ENCODE data around the gene ZNF513. TPM values are rescaled to one million over a fixed set of nuclear protein-coding genes. Genes with fewer than 3 reads are reported as not detected.
"Not testable (repeated sequence)": the region's sequence is repeated elsewhere in the genome, so short reads cannot be mapped to it uniquely, and the experiment has no call there.

The ZNF513 gene, protein sequence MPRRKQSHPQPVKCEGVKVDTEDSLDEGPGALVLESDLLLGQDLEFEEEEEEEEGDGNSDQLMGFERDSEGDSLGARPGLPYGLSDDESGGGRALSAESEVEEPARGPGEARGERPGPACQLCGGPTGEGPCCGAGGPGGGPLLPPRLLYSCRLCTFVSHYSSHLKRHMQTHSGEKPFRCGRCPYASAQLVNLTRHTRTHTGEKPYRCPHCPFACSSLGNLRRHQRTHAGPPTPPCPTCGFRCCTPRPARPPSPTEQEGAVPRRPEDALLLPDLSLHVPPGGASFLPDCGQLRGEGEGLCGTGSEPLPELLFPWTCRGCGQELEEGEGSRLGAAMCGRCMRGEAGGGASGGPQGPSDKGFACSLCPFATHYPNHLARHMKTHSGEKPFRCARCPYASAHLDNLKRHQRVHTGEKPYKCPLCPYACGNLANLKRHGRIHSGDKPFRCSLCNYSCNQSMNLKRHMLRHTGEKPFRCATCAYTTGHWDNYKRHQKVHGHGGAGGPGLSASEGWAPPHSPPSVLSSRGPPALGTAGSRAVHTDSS
- 10 to 100 TPM in 3 of 4 donors, 1 to 10 TPM in 1; 6.4 to 15.6 (median 12.8) TPM for total RNA-seq

- Histone ChIP-seq H3K4me1 (peaks cover 15 to 44% (median 19%) of the 10 kb centered on the region in 3 donors), H3K27ac (peak within 1 kb of the TSS; percentile 86 to 98 (median 94)), H3K36me3 (peaks cover 42 to 76% (median 42%) of the 10 kb centered on the region in 3 donors), H3K9me3 (no peaks in the 10 kb centered on the region), H3K4me3 (peak within 1 kb of the TSS; percentile 66 to 91 (median 89)), H3K27me3 (no peaks in the 10 kb centered on the region)
- WGBS, 2 donors, result 24 to 39% methylated on average over 21 to 24 of the region's 67 CpGs
- TF ChIP-seq, protein P1, sequence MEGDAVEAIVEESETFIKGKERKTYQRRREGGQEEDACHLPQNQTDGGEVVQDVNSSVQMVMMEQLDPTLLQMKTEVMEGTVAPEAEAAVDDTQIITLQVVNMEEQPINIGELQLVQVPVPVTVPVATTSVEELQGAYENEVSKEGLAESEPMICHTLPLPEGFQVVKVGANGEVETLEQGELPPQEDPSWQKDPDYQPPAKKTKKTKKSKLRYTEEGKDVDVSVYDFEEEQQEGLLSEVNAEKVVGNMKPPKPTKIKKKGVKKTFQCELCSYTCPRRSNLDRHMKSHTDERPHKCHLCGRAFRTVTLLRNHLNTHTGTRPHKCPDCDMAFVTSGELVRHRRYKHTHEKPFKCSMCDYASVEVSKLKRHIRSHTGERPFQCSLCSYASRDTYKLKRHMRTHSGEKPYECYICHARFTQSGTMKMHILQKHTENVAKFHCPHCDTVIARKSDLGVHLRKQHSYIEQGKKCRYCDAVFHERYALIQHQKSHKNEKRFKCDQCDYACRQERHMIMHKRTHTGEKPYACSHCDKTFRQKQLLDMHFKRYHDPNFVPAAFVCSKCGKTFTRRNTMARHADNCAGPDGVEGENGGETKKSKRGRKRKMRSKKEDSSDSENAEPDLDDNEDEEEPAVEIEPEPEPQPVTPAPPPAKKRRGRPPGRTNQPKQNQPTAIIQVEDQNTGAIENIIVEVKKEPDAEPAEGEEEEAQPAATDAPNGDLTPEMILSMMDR (IDR thresholded peaks at IDR 0.05), result peak in 2 of 6 experiments; percentile 15 to 19
- TF ChIP-seq POLR2A (IDR thresholded peaks at IDR 0.05), result peak in 3 of 4 donors; percentile 32 to 54 (median 51)
- DNase-seq, result peak; percentile 79
- intact Hi-C loops (cut with DNase I), result no loop called here
Measured at GRCh38 chr2:27380626-27381545, at the start of gene ZNF513. ZNF513 (minus strand) TSS chr2:27380734; CDS start chr2:27380526, 208 bp downstream.

- Histone ChIP-seq H3K4me1 (peaks cover 11 to 45% (median 27%) of the 10 kb centered on the region in 3 donors), H3K27me3 (no peaks in the 10 kb centered on the region), H3K36me3 (peaks cover 5 to 23% (median 9%) of the 10 kb centered on the region in 3 donors), H3K9me3 (no peaks in the 10 kb centered on the region), H3K4me3 (peak overlapping the region; percentile 85 to 100 (median 96)), H3K27ac (peak overlapping the region; percentile 99 to 100 (median 100))
- 0% methylated on average over 1 to 7 of the region's 51 CpGs for WGBS, 2 donors
- TF ChIP-seq, protein P1 (IDR thresholded peaks at IDR 0.05), result no peak
- TF ChIP-seq POLR2A (IDR thresholded peaks at IDR 0.05), result peak in 1 of 4 donors; percentile 2
- peak; percentile 12 for DNase-seq
- intact Hi-C loops (cut with DNase I), result no loop called here
Measured at GRCh38 chr2:27428978-27429541, 48.5 kb upstream of the ZNF513 start.

DNA sequence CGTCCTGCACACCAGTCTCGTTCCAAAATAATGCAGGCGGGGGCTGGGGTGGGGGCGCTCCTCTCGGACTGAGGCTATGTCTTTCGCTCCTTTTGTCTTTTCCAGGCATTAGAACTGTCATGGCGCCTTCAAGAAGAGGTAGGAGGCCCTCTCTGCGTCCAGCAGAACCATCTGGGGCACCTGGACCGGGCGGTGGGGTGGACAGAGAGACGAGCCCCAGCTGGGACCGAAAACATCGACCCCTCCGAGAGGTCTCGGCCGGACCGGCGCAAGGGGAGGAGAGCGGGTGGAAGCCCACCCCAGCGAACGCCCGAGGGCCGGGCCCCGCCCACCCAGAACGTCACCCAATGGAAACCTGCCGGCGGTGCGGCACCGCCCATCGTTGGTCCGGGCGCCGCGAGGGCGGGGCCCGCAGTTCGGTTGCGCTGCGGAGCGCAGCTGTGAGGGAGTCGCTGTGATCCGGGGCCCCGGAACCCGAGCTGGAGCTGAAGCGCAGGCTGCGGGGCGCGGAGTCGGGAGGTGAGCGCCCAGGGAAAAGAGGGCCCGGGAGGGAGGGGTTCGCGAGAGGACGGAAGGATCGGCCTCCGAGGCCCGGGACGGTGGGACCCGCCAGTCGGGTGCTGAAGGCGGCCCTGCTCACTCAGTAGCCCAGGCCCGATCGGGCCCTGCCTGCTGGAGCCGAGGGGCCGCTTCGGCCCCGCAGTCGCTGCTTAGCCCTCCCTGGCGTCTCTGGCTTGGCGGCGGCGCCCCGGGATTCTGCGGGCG lies 47.9 kb upstream of the ZNF513 start, which contains the start of gene NRBP1:
TSS of gene NRBP1 (plus strand) at position 419 of the 765 bp plus-strand sequence. CDS start 4,643 bp downstream, outside the sequence.
- Histone ChIP-seq H3K27me3 (no peaks in the 10 kb centered on the region), H3K4me1 (peaks cover 11 to 45% (median 27%) of the 10 kb centered on the region in 3 donors), H3K4me3 (peak within 1 kb of the TSS; percentile 85 to 100 (median 96)), H3K9me3 (no peaks in the 10 kb centered on the region), H3K27ac (peak within 1 kb of the TSS; percentile 99 to 100 (median 100)), H3K36me3 (peaks cover under 1 to 16% (median 4%) of the 10 kb centered on the region in 3 donors)
- peak; percentile 37 for DNase-seq
- peak in 3 of 4 donors; percentile 74 to 96 (median 92) for TF ChIP-seq POLR2A (IDR thresholded peaks at IDR 0.05)
- TF ChIP-seq, protein P1 (IDR thresholded peaks at IDR 0.05), result peak in 1 of 6 experiments; percentile 7
- intact Hi-C loops (cut with DNase I), result no loop called here
- 0% methylated on average over 4 to 20 of the region's 75 CpGs for WGBS, 2 donors

- peak overlapping the region; percentile 85 to 100 (median 96) for H3K4me3 ChIP-seq
- peak overlapping the region; percentile 99 to 100 (median 100) for H3K27ac ChIP-seq
- intact Hi-C loops (cut with DNase I), result no loop called here
- H3K27me3 ChIP-seq, result no peaks in the 10 kb centered on the region
- H3K4me1 ChIP-seq, result peaks cover 11 to 45% (median 27%) of the 10 kb centered on the region in 3 donors
- DNase-seq, result no peak
- TF ChIP-seq POLR2A (IDR thresholded peaks at IDR 0.05), result no peak
- TF ChIP-seq, protein P1 (IDR thresholded peaks at IDR 0.05), result no peak
- H3K36me3 ChIP-seq, result peaks cover 0 to 11% (median 0%) of the 10 kb centered on the region in 3 donors
- WGBS, 2 donors, result 19 to 21% methylated on average over 7 of the region's 7 CpGs
- H3K9me3 ChIP-seq, result no peaks in the 10 kb centered on the region
Measured at GRCh38 chr2:27427863-27428212, 47.3 kb upstream of the ZNF513 start.

DNA sequence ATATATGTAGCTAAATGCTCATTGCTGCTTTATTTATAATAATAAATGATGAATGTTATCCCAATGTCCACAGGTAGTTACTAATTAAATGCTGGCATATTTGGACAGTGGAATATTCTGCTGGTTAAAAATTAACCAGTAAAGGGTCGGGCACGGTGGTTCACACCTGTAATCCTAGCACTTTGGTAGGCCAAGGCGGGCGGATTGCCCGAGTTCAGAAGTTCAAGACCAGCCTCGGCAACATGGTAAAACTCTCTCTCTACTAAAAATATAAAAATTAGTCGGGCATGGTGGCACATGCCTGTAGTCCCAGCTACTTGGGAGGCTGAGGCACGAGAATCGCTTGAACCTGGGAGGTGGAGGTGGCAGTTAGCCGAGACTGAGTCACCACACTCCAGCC lies 44.5 kb upstream of the ZNF513 start:
- H3K36me3 ChIP-seq; H3K9me3 ChIP-seq; H3K27ac ChIP-seq; intact Hi-C loops (cut with DNase I); H3K27me3 ChIP-seq; H3K4me3 ChIP-seq; DNase-seq: not testable (repeated sequence)
- peaks cover 9 to 17% (median 10%) of the 10 kb centered on the region in 3 donors for H3K4me1 ChIP-seq
- WGBS, 2 donors, result 80 to 84% methylated on average over 10 of the region's 10 CpGs

All from esophagus squamous epithelium (tissue), 5 donors.